ENCODE measurements around the gene MYRIP. TPM values are rescaled to one million over a fixed set of nuclear protein-coding genes. Genes with fewer than 3 reads are reported as not detected.

The MYRIP gene
- total RNA-seq, 1 experiment from 2014 or later, result 0.59 TPM

DNA sequence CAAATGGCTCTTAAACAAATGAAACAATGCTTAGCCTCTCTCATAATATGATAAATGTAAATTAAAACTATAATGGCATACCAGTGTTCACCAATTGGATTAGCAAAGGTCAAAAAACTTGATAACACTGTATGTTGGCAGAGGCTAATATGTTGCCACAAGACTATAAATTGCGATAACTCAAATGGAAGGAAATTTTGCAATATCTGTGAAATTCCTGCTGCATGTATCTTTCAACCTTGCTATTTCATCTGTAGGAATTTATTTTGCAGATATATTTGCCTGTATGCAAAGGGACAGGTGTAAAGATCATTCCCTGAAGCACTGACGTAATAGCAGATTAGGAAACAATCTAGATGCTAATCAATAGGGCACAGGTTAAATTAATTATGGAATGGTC lies 308.7 kb downstream of the MYRIP start:
- intact Hi-C loops (cut with micrococcal nuclease; ENCODE audit: unreplicated experiment), result no loop called here
- Mint-ChIP-seq H3K4me3 (ENCODE audit: unreplicated experiment) (no peak overlapping the region), H3K4me1 (ENCODE audit: low read depth, unreplicated experiment) (no peaks in the 10 kb centered on the region), H3K36me3 (ENCODE audit: insufficient read depth, unreplicated experiment) (no peaks in the 10 kb centered on the region), H3K9me3 (ENCODE audit: unreplicated experiment) (no peaks in the 10 kb centered on the region), H3K27ac (ENCODE audit: unreplicated experiment) (no peak overlapping the region), H3K27me3 (ENCODE audit: insufficient read depth, unreplicated experiment) (no peaks in the 10 kb centered on the region)
- no peaks in the 10 kb centered on the region for H3K9me3 ChIP-seq
- no peaks in the 10 kb centered on the region for H3K27me3 ChIP-seq (replicated peaks; ENCODE audit: control insufficient read depth, insufficient read depth, low read length)
- no peak for TF ChIP-seq CTCF (IDR thresholded peaks at IDR 0.05; ENCODE audit: insufficient read depth in 1 of 2, low read depth in 1 of 2, low read length in 1 of 2, severe bottlenecking in 1 of 2, unreplicated experiment in 1 of 2)
- no peaks in the 10 kb centered on the region for H3K36me3 ChIP-seq (ENCODE audit: control insufficient read depth, insufficient read depth, low read length)
- no TSS peak for BruUV-seq (replicated peaks)
- ChIA-PET POLR2A (no interaction called here), CTCF (no interaction called here)
- no peak overlapping the region for H3K4me3 ChIP-seq (ENCODE audit: low read depth, low read length)
- H3K4me1 ChIP-seq, result no peaks in the 10 kb centered on the region
- DNase-seq, result no peak

DNA sequence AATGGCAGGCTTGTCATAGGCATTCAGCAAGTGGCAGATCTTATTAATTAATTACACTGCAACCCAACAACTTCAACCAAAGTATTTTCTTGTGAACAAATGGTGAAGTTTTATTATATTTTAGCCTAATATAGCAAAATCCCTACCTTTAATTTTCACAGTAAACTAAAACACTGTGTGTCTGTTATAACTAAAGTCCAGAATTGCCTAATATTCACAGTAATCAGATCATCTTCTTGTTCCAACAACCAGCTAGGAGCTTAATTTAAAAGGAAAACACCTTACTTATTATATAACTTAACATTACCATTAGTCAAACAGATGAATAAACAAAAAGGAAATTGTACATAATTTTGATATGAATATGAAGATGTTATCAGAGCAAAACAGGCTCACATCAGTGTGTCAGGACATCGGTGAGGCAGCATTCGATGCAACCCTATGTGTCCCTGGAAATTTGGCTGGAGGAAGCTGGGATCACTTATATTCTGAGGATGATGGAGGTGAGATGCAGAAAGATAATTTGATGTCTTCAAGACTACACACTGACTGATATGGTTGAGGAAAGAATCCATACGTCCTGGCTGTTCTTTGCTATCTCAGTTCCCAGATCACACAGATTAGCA lies 310.8 kb downstream of the MYRIP start:
- H3K4me3 Mint-ChIP-seq (ENCODE audit: unreplicated experiment), result no peak overlapping the region
- no peak for TF ChIP-seq CTCF (IDR thresholded peaks at IDR 0.05; ENCODE audit: insufficient read depth in 1 of 2, low read depth in 1 of 2, low read length in 1 of 2, severe bottlenecking in 1 of 2, unreplicated experiment in 1 of 2)
- DNase-seq, result no peak
- ChIA-PET POLR2A (no interaction called here), CTCF (no interaction called here)
- no peak overlapping the region for H3K27ac Mint-ChIP-seq (ENCODE audit: unreplicated experiment)
- Histone ChIP-seq H3K4me1 (no peaks in the 10 kb centered on the region), H3K27me3 (replicated peaks; ENCODE audit: control insufficient read depth, insufficient read depth, low read length) (no peaks in the 10 kb centered on the region), H3K9me3 (no peaks in the 10 kb centered on the region), H3K4me3 (ENCODE audit: low read depth, low read length) (no peak overlapping the region), H3K36me3 (ENCODE audit: control insufficient read depth, insufficient read depth, low read length) (no peaks in the 10 kb centered on the region)
- no peaks in the 10 kb centered on the region for H3K9me3 Mint-ChIP-seq (ENCODE audit: unreplicated experiment)
- no TSS peak for BruUV-seq (replicated peaks)
- H3K27me3 Mint-ChIP-seq (ENCODE audit: insufficient read depth, unreplicated experiment), result no peaks in the 10 kb centered on the region
- H3K36me3 Mint-ChIP-seq (ENCODE audit: insufficient read depth, unreplicated experiment), result no peaks in the 10 kb centered on the region
- intact Hi-C loops (cut with micrococcal nuclease; ENCODE audit: unreplicated experiment), result no loop called here
- H3K4me1 Mint-ChIP-seq (ENCODE audit: low read depth, unreplicated experiment), result no peaks in the 10 kb centered on the region

DNA sequence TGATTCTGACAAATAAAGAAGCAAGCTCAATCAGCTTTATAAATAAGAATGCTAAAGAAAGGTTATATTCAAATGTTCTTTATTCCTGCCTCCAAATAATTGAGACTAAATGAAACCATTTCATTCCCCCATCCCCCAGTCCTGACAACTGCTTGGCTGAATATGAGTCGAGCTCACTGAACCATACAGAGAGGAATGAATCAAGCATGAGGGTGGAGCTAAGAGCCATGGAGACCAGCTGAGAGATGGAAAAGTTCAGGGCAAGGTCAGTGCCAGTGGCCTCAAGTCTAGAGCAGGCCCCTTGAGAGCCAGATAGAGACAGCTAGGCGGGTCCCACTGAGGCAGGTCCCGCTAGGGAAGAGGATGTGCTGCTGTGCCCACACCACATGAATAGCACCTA lies 311.4 kb downstream of the MYRIP start:
- ChIA-PET POLR2A (no interaction called here), CTCF (no interaction called here)
- no peak overlapping the region for H3K4me3 ChIP-seq (ENCODE audit: low read depth, low read length)
- no peak for DNase-seq
- intact Hi-C loops (cut with micrococcal nuclease; ENCODE audit: unreplicated experiment), result no loop called here
- no peaks in the 10 kb centered on the region for H3K4me1 ChIP-seq
- Mint-ChIP-seq H3K4me3 (ENCODE audit: unreplicated experiment) (no peak overlapping the region), H3K4me1 (ENCODE audit: low read depth, unreplicated experiment) (no peaks in the 10 kb centered on the region), H3K36me3 (ENCODE audit: insufficient read depth, unreplicated experiment) (no peaks in the 10 kb centered on the region), H3K9me3 (ENCODE audit: unreplicated experiment) (no peaks in the 10 kb centered on the region), H3K27ac (ENCODE audit: unreplicated experiment) (no peak overlapping the region), H3K27me3 (ENCODE audit: insufficient read depth, unreplicated experiment) (no peaks in the 10 kb centered on the region)
- no TSS peak for BruUV-seq (replicated peaks)
- H3K36me3 ChIP-seq (ENCODE audit: control insufficient read depth, insufficient read depth, low read length), result no peaks in the 10 kb centered on the region
- no peak for TF ChIP-seq CTCF (IDR thresholded peaks at IDR 0.05; ENCODE audit: insufficient read depth in 1 of 2, low read depth in 1 of 2, low read length in 1 of 2, severe bottlenecking in 1 of 2, unreplicated experiment in 1 of 2)
- no peaks in the 10 kb centered on the region for H3K9me3 ChIP-seq
- no peaks in the 10 kb centered on the region for H3K27me3 ChIP-seq (replicated peaks; ENCODE audit: control insufficient read depth, insufficient read depth, low read length)
